ENCODE results near the gene PRKAR2B. TPM values are rescaled to one million over a fixed set of nuclear protein-coding genes. Genes with fewer than 3 reads are reported as not detected.

Gene PRKAR2B
- total RNA-seq, 4 donors from 2014 or later = 7.1 to 22.8 (median 12.9) TPM

- H3K27ac ChIP-seq = no peak overlapping the region
- no peaks in the 10 kb centered on the region for H3K36me3 ChIP-seq
- no peak overlapping the region for H3K4me3 ChIP-seq
- intact Hi-C loops (cut with DNase I; ENCODE audit: low total_unique reads) (no loop called here), in situ Hi-C loops (cut with MboI; ENCODE audit: low pct_ligation_motif_present in 1 of 4, low pct_unique_long_range_greater_than_20kb in 1 of 4, low sequenced_read_pairs in 3 of 4) (no loop called here)
- DNase-seq = no peak
- no peak for TF ChIP-seq POLR2A (IDR thresholded peaks at IDR 0.05)
- no peak for TF ChIP-seq POLR2AphosphoS5 (IDR thresholded peaks at IDR 0.05)
- TF ChIP-seq EP300 (IDR thresholded peaks at IDR 0.05; ENCODE audit: low read depth) = no peak
- TF ChIP-seq CTCF (IDR thresholded peaks at IDR 0.05) = no peak
- H3K4me1 ChIP-seq = peaks cover 0 to 9% (median 0%) of the 10 kb centered on the region in 4 donors
- 88 to 92% methylated on average over 3 of the region's 3 CpGs for WGBS, 2 donors (ENCODE audit: low coverage in 1 of 2)
- no peaks in the 10 kb centered on the region for H3K27me3 ChIP-seq
- H3K9me3 ChIP-seq = no peaks in the 10 kb centered on the region
Observed at GRCh38 chr7:107071129-107071528, 26.6 kb downstream of the PRKAR2B start.

GRCh38 chr7:107072133-107072532 is 27.6 kb downstream of the PRKAR2B start:
- Histone ChIP-seq H3K27me3 (no peaks in the 10 kb centered on the region), H3K27ac (no peak overlapping the region), H3K36me3 (no peaks in the 10 kb centered on the region), H3K4me1 (peaks cover 0 to 9% (median 0%) of the 10 kb centered on the region in 4 donors), H3K9me3 (no peaks in the 10 kb centered on the region), H3K4me3 (no peak overlapping the region)
- WGBS, 2 donors (ENCODE audit: low coverage in 1 of 2) = 89 to 91% methylated on average over 1 of the region's 1 CpG
- TF ChIP-seq POLR2A (IDR thresholded peaks at IDR 0.05) (no peak), CTCF (IDR thresholded peaks at IDR 0.05) (no peak), EP300 (IDR thresholded peaks at IDR 0.05; ENCODE audit: low read depth) (no peak), POLR2AphosphoS5 (IDR thresholded peaks at IDR 0.05) (no peak)
- no peak for DNase-seq
- in situ Hi-C loops (cut with MboI; ENCODE audit: low pct_ligation_motif_present in 1 of 4, low pct_unique_long_range_greater_than_20kb in 1 of 4, low sequenced_read_pairs in 3 of 4) (no loop called here), intact Hi-C loops (cut with DNase I; ENCODE audit: low total_unique reads) (no loop called here)

- H3K27me3 ChIP-seq = no peaks in the 10 kb centered on the region
- DNase-seq = no peak
- H3K27ac ChIP-seq = no peak overlapping the region
- H3K4me1 ChIP-seq = no peaks in the 10 kb centered on the region
- no peak for TF ChIP-seq EP300 (IDR thresholded peaks at IDR 0.05; ENCODE audit: low read depth)
- TF ChIP-seq POLR2A (IDR thresholded peaks at IDR 0.05) = no peak
- no peak for TF ChIP-seq POLR2AphosphoS5 (IDR thresholded peaks at IDR 0.05)
- no peak for TF ChIP-seq CTCF (IDR thresholded peaks at IDR 0.05)
- H3K4me3 ChIP-seq = no peak overlapping the region
- intact Hi-C loops (cut with DNase I; ENCODE audit: low total_unique reads) (no loop called here), in situ Hi-C loops (cut with MboI; ENCODE audit: low pct_ligation_motif_present in 1 of 4, low pct_unique_long_range_greater_than_20kb in 1 of 4, low sequenced_read_pairs in 3 of 4) (no loop called here)
- H3K9me3 ChIP-seq = no peaks in the 10 kb centered on the region
- no peaks in the 10 kb centered on the region for H3K36me3 ChIP-seq
- 78 to 91% methylated on average over 5 to 6 of the region's 6 CpGs for WGBS, 2 donors (ENCODE audit: low coverage in 1 of 2)
Observed at GRCh38 chr7:107075863-107076574, 31.5 kb downstream of the PRKAR2B start.

GRCh38 chr7:107076781-107077698 is 32.5 kb downstream of the PRKAR2B start:
- no peak for DNase-seq
- H3K27me3 ChIP-seq = no peaks in the 10 kb centered on the region
- WGBS, 2 donors (ENCODE audit: low coverage in 1 of 2) = 80 to 83% methylated on average over 5 to 8 of the region's 8 CpGs
- H3K4me3 ChIP-seq = no peak overlapping the region
- intact Hi-C loops (cut with DNase I; ENCODE audit: low total_unique reads) = no loop called here
- no peak overlapping the region for H3K27ac ChIP-seq
- H3K36me3 ChIP-seq = no peaks in the 10 kb centered on the region
- TF ChIP-seq CTCF (IDR thresholded peaks at IDR 0.05) (no peak), POLR2A (IDR thresholded peaks at IDR 0.05) (no peak), POLR2AphosphoS5 (IDR thresholded peaks at IDR 0.05) (no peak), EP300 (IDR thresholded peaks at IDR 0.05; ENCODE audit: low read depth) (no peak)
- H3K9me3 ChIP-seq = no peaks in the 10 kb centered on the region
- H3K4me1 ChIP-seq = no peaks in the 10 kb centered on the region
- in situ Hi-C loops (cut with MboI; ENCODE audit: low pct_ligation_motif_present in 1 of 4, low pct_unique_long_range_greater_than_20kb in 1 of 4, low sequenced_read_pairs in 3 of 4) = no loop called here

Measured in transverse colon (tissue), 4 donors.